Hematopoietic multipotent progenitor cell treated with erythropoietin and hydrocortisone succinate and interleukin-3 and kit ligand, for 15 days (in vitro differentiated cells): ENCODE data around the gene NACA.
"Not testable (repeated sequence)": the region's sequence is repeated elsewhere in the genome, so short reads cannot be mapped to it uniquely, and the experiment has no call there.

Source experiments
- DNase-seq: peaks from one replicate; pipeline ENCODE4 v3.0.0-alpha.2; 2015; ENCODE audit warnings: low spot score

Gene NACA

GRCh38 chr12:56723889-56724700, 1.0 kb downstream of the NACA start:
- peak; percentile 78 for DNase-seq

GRCh38 chr12:56723352-56723751, 1.7 kb downstream of the NACA start:
- DNase-seq, result no peak

DNA sequence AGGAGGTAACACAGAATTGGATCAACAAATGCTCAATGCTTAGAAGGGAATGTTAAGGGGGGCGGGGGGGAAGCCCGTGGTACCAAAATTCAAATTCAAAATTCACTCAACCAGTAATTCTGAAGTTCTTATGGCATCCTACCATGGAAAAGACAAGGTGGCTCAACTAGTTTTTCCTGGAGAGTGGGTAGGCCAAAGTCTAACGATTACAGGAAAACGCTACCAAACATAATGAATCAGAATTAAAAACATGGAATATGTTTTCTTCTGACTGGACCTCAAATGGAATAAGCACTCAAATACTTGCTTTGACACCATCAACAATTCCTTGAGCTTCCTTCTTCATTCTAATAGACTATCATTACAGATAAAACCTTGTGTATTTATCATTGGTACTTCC, 2.3 kb downstream of the NACA start:
- no peak for DNase-seq

DNA sequence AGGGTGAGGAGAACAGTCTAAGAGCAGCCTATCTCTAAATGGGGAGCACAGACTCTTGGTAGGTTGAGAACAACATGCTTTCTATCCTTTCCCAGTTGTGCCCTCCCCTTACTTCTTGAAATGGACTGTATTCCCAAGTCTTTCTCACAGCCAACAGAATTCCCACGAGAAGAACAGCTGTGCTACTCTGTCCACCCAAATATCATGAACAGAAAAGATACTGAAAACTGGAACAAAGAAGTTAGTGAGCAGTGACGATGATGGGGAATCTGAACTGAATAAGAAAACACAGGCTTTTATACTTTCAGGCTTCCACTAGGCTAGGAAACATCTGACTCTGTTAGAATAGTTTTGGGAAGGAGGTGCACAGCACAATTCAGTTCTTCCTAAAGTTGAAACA, 3.4 kb downstream of the NACA start:
- no peak for DNase-seq

DNA sequence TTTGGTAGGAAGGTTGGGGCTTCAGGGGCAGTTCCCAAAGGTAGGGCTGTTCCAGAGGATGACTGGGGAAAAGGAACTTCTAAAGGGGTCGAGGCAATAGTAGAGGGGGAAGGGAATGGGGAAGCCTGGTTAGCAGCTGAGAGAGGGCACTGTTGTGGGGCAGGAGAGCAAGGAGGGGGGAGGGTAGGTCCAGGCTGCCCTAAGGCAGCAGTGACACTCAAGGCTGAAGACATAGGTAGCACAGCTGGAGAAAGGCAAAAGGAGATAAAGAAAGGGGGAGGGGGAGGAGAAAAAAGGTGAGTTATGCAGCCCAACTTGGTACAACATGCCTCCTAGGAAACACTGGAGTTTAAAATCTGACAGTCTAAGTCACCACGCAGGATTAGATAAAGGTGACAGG, 3.9 kb downstream of the NACA start:
- DNase-seq, result no peak

DNA sequence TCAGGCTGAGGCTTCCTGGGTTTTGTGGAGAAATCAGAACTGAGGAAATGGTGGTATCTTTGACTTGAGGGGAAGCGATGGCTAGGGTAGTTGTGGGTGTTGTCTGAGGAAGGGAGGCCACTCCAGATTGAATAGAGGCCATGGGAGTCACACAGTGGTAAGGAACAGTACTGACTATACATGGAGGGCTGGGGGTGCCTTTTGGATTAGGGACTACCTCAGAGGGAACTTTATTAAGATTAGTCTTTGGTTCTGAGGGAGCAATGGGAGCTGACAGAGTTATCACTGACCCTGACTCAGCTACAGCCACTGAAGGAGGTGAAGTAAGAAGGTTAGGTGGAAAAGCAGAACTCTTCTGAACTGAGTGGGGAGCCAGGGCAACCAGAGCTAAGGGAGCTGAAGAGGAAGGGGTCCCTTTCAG, 4.4 kb downstream of the NACA start:
- DNase-seq, result no peak

DNA sequence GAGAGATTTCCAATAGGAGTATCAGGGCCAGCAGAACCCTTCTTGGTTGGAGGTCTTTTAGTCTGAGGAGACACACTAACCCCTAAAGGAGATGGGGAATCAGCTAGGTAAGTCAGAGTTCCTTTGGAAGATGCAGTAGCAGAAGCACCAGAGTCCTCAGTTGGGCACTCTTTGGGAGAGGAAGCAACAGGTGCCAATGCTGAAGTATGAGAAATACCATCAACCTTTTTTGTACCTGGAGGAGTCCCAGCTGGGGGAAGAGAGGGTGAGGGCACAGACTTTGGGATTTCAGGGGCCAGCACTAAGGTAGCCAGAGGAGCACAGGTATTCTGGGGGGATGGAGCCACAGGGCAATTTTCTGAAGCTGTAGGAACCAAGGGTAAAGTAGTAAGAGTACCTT, 6.0 kb downstream of the NACA start:
- no peak for DNase-seq

- no peak for DNase-seq
These were observed 6.5 kb downstream of the NACA start for GRCh38 chr12:56718636-56719035.

GRCh38 chr12:56718149-56718548, 7.0 kb downstream of the NACA start:
- DNase-seq, result no peak

- DNase-seq, result no peak
These were observed 7.9 kb downstream of the NACA start for GRCh38 chr12:56716933-56717880.

DNA sequence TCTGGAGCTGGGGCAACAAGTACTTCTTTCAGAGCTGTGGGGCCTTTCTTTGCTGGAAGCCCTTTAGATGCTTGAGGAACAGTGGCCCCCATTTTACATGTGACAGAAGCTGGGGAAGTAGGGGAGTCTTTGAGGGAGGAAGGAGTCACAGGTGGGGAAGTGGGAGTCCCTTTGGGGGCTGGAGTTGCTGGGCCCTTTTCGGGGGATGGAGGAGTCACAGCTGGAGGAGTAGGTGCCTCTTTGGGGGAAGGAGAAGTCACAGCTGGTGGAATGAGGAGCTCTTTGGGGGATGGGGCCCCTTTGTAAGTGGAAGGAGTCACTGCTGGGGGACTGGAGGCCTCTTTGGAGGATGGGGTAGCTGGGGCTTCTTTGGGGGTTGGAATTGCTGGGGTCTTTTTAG, 8.6 kb downstream of the NACA start:
- DNase-seq, result no peak

DNA sequence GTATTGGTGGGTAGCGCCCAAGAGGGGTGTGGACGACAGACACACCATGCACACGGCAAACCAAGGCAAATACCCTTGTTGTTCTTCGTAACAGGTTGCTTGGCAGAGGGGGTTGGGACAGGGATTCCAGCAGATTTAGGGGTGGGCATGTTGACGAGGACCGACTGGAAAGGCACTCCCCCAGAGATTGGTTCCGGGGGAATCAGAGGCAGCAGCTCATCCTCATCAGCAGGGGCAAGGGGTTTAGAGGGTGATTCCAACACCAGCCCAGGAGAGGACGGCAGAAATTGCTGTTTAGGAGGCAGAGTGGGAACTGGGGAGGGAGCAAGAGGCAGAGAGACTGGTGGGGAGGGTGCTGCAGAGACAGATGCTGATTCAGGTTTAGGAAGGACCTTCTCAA, 9.3 kb downstream of the NACA start:
- no peak for DNase-seq

DNA sequence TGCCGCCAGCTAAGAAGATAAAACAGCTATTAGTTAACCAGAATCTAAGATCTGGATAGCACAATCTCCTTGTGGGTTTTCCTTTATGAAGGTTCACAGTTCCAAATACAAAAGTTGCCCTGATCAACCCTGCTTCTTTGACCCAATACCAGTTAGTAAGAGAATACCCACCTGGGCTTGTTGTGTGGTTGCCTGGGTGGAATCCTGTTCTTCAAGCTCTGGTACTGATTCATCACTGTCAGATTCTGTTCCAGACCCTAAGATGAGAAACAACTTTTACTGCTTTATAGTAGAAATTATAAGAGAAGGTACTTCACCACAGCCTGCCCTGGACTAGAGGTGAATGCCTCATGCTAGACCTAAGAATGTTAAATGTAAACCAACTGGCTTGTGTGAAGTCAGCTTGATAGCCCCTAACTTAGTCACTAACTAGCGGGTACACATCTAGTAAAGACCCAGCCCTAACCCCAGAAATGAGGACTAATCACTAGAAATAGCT, 10.6 kb downstream of the NACA start:
- no peak for DNase-seq

- no peak for DNase-seq
These were observed 11.8 kb downstream of the NACA start for GRCh38 chr12:56713345-56713744.

GRCh38 chr12:56709759-56710376, 15.2 kb downstream of the NACA start:
- DNase-seq, result no peak

GRCh38 chr12:56704522-56704921, 20.6 kb downstream of the NACA start:
- DNase-seq, result not testable (repeated sequence)

- DNase-seq, result no peak
These were observed 26.0 kb downstream of the NACA start for GRCh38 chr12:56699020-56699661.

- no peak for DNase-seq
These were observed 29.6 kb downstream of the NACA start for GRCh38 chr12:56695327-56696101.

GRCh38 chr12:56694161-56694560, 30.9 kb downstream of the NACA start:
- no peak for DNase-seq

DNA sequence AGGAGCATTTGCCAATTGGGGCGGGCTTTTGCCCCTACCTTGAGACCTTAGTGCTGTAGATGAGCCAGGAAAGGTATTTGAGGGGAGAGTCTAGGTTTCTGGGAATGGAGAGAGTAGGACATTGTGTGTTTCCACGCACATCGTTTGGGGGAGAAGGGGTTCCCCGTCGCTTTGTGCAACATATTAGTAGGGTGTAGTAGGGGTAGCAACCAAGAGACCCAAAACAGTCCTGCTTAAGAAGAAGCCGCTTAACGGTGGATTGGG, 36.3 kb downstream of the NACA start:
- DNase-seq, result no peak

GRCh38 chr12:56688129-56688845, 36.8 kb downstream of the NACA start, which contains the start of gene PTGES3:
Gene PTGES3, minus strand, starts transcription at chr12:56688284. Its CDS starts 285 bp downstream, at chr12:56687999.
- peak; percentile 99 for DNase-seq
